Measurements from ENCODE around the gene EEF2K. TPM values are rescaled to one million over a fixed set of nuclear protein-coding genes. Genes with fewer than 3 reads are reported as not detected.
A peak's percentile ranks its signal among the peaks of the same experiment; 100 is the strongest.

The EEF2K gene
- total RNA-seq, 2 experiments from 2014 or later: 10.1 to 13.2 TPM

- Histone ChIP-seq H3K27ac (ENCODE audit: low read depth in 1 of 2, low read length in 2 of 2) (peak overlapping the region; percentile 99 to 100), H3K4me1 (ENCODE audit: insufficient read depth, low read length) (peaks cover 77% of the 10 kb centered on the region), H3K36me3 (ENCODE audit: insufficient read depth, low read length) (no peaks in the 10 kb centered on the region), H3K4me3 (ENCODE audit: low read length) (peak overlapping the region; percentile 65), H3K27me3 (ENCODE audit: control insufficient read depth in 1 of 2, insufficient read depth in 2 of 2, low read length in 2 of 2) (no peaks in the 10 kb centered on the region), H3K9me3 (ENCODE audit: control insufficient read depth in 1 of 2, insufficient read depth in 1 of 2, low read length in 2 of 2) (peaks cover 0 to 6% of the 10 kb centered on the region in 2 experiments)
- POLR2A ChIA-PET: interaction anchor here (0.7 to 8.7 kb wide), 18 partner anchors 15 to 1290 kb away, joined by 3 to 157 read pairs (median 7); partner anchors contain the start of genes DCUN1D3, EEF2K, LYRM1 and METTL9
- peak; percentile 82 to 100 (median 92) for DNase-seq
- peaks cover under 1% of the 10 kb centered on the region for H3K27me3 Mint-ChIP-seq
- H3K27ac Mint-ChIP-seq: peak overlapping the region; percentile 96
- peaks cover 10% of the 10 kb centered on the region for H3K9me3 Mint-ChIP-seq
- intact Hi-C loops (cut with DNase I, micrococcal nuclease): loop anchor here (1.0 to 5.0 kb wide), 3 partner anchors 237 to 668 kb away; partner anchors contain the start of gene UQCRC2 (in 1 of the 2)
- peaks cover 56% of the 10 kb centered on the region for H3K4me1 Mint-ChIP-seq (ENCODE audit: low read depth)
- TF ChIP-seq, protein P1, sequence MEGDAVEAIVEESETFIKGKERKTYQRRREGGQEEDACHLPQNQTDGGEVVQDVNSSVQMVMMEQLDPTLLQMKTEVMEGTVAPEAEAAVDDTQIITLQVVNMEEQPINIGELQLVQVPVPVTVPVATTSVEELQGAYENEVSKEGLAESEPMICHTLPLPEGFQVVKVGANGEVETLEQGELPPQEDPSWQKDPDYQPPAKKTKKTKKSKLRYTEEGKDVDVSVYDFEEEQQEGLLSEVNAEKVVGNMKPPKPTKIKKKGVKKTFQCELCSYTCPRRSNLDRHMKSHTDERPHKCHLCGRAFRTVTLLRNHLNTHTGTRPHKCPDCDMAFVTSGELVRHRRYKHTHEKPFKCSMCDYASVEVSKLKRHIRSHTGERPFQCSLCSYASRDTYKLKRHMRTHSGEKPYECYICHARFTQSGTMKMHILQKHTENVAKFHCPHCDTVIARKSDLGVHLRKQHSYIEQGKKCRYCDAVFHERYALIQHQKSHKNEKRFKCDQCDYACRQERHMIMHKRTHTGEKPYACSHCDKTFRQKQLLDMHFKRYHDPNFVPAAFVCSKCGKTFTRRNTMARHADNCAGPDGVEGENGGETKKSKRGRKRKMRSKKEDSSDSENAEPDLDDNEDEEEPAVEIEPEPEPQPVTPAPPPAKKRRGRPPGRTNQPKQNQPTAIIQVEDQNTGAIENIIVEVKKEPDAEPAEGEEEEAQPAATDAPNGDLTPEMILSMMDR (IDR thresholded peaks at IDR 0.05): no peak
- ATAC-seq (ENCODE audit: poor library complexity): peak; percentile 43
- CTCF ChIA-PET: interaction anchor here (0.6 to 6.5 kb wide), 4 partner anchors 16 to 533 kb away, joined by 3 to 33 read pairs (median 19); partner anchors contain the start of genes EEF2K and POLR3E
- H3K4me3 Mint-ChIP-seq: peak overlapping the region; percentile 83
- peaks cover 18% of the 10 kb centered on the region for H3K36me3 Mint-ChIP-seq (ENCODE audit: low read depth)
These were observed 15.8 kb upstream of the EEF2K start for GRCh38 chr16:22190081-22190775.

DNA sequence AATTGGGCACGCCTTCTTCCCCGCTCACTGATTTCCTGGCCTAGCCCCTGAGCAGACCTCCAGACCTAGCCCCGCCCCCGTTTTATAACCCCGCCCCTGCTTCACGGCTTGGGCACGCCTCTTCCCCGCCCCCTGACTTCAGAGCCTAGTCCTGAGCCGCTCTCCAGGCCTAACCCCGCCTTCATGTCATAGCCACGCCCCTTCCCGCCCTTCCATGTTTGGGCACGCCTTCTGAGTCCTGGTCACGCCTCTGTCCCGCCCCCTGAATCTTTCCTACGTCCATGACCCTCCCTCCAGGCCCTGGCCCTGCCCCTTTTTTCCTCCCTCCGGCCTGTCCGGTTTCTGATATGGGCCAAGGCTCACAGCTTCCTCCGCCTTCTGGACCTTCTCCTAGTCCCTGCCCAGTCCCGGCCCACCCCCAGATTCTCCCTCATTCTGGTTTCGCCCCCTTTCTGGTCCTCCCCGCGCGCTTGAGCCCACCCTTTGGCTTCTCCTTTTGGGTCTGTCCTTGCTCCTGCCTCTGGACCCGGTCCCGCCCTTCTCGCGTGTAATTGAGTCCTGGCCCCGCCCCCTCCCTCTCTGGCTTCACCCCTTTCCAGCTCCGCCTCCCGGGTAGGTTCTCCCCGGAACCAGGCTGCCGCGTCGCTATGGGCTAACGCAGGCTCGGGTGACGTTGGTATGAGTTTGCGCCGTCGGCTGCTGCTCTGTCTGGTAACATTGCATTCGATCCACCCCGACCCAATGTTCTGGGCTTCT is 15.1 kb upstream of the EEF2K start:
- POLR2A ChIA-PET: interaction anchor here (0.6 to 8.7 kb wide), 14 partner anchors 14 to 1291 kb away, joined by 3 to 157 read pairs (median 8); partner anchors contain the start of genes DCUN1D3, EEF2K, LYRM1 and METTL9
- peak overlapping the region; percentile 96 for H3K27ac Mint-ChIP-seq
- Histone ChIP-seq H3K9me3 (ENCODE audit: control insufficient read depth in 1 of 2, insufficient read depth in 1 of 2, low read length in 2 of 2) (peaks cover 0 to 6% of the 10 kb centered on the region in 2 experiments), H3K4me3 (ENCODE audit: low read length) (peak overlapping the region; percentile 65), H3K36me3 (ENCODE audit: insufficient read depth, low read length) (no peaks in the 10 kb centered on the region), H3K27me3 (ENCODE audit: control insufficient read depth in 1 of 2, insufficient read depth in 2 of 2, low read length in 2 of 2) (no peaks in the 10 kb centered on the region), H3K27ac (ENCODE audit: low read depth in 1 of 2, low read length in 2 of 2) (peak overlapping the region; percentile 99 to 100), H3K4me1 (ENCODE audit: insufficient read depth, low read length) (peaks cover 83% of the 10 kb centered on the region)
- ATAC-seq (ENCODE audit: poor library complexity) (peak; percentile 54), DNase-seq (peak; percentile 98 to 100 (median 100))
- CTCF ChIA-PET: interaction anchor here (1.4 to 6.5 kb wide), 4 partner anchors 14 to 113 kb away, joined by 3 to 33 read pairs (median 12); partner anchors contain the start of genes EEF2K and POLR3E
- H3K9me3 Mint-ChIP-seq: peaks cover 13% of the 10 kb centered on the region
- TF ChIP-seq, protein P1 (IDR thresholded peaks at IDR 0.05): no peak
- peaks cover 25% of the 10 kb centered on the region for H3K36me3 Mint-ChIP-seq (ENCODE audit: low read depth)
- peak overlapping the region; percentile 83 for H3K4me3 Mint-ChIP-seq
- peaks cover 7% of the 10 kb centered on the region for H3K27me3 Mint-ChIP-seq
- intact Hi-C loops (cut with DNase I, micrococcal nuclease): loop anchor here (1.0 to 5.0 kb wide), 4 partner anchors 106 to 669 kb away; partner anchors contain the start of genes POLR3E (in 1 of the 2) and UQCRC2 (in 1 of the 2)
- H3K4me1 Mint-ChIP-seq (ENCODE audit: low read depth): peaks cover 63% of the 10 kb centered on the region
